ENCODE measurements around the gene ZBTB7C.
"Not testable (repeated sequence)": the region's sequence is repeated elsewhere in the genome, so short reads cannot be mapped to it uniquely, and the experiment has no call there.

ZBTB7C gene

GRCh38 chr18:48408727-48409590 lies at the start of gene ZBTB7C:
TSS of gene ZBTB7C (minus strand) at chr18:48409383.
- DNase-seq, result peak; percentile 54

DNA sequence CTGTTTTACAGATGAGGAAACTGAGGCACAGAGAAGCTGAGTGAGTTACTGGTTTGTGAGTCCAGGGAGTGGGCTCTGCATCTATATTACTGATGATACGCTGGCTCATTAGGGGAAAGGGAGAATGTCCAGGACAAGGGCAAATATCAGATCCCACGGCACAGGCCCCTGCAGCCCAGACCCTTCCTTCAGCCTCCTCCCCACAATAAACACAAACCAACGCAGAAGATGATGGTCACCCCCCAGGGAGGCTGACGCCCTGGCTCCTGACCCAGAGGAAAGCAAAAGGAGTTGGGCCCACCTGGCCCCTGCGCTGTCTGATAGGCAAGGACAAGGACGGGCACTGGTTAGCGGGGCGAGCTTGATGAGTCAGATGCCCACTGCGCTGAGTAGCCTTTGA lies 47.7 kb upstream of the ZBTB7C start:
- no peak for DNase-seq

GRCh38 chr18:48455555-48456478 lies 46.6 kb upstream of the ZBTB7C start:
- DNase-seq, result peak; percentile 82

- DNase-seq, result no peak
These were observed 45.1 kb upstream of the ZBTB7C start for GRCh38 chr18:48454261-48454757.

DNA sequence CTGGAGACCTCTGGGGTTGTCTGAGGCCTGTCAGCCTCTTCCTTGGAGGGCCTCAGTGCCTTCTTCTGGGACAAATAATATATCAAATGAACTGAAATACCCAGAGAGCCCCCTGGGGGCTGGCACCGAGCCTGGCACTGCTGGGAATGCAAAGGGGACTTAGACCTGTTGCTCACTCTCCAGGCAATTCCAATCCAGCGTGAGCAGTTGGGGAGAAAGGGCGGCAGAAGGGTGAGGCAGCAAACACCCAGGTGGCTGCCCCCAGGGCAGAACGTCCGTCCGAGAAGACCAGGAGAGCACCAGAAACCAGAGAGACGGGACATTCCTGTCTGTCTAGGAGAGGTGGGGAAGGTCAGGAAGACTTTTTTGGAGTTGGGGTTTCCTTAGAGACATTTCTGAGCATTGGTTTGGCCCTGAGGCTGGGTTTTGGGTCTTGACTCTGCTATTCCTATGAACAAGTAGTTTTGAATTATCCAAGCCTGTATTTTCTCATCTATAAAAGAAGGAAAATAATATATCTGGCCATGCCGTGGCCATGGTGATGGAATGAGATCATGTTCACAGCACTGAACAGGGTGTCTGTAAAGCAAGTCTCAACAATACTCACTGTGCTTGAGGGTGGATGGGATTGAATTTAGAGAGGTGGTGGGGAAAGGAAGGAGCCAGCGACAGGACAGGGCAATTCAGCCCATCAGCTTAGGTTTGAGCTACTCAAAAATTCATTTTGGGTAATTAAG lies 44.3 kb upstream of the ZBTB7C start:
- DNase-seq, result peak; percentile 56

DNA sequence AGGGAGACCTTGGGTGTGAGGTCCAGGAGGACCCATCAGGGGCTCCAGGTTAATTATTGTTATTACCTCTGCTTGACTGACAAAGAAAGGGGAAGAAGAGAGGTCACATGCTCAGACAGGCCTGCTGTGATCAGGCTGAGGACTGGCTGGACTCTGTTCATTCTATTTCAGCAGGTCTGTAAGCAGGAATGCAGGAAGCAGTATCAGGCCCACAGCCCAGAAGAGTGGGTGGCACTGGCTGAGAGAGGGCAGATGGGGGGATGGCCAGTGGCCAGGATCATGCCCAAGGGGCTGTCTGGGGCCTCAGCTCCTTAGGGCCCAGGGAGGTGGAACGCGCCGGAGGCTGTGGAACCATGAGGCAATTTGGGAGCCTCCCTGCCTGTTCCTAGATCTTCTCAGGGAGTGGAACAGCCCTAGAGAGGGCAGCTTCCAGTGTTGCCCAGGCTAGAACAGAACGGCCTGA lies 43.7 kb upstream of the ZBTB7C start:
- no peak for DNase-seq

- DNase-seq, result no peak
These were observed 41.5 kb upstream of the ZBTB7C start for GRCh38 chr18:48450685-48451084.

- peak; percentile 90 for DNase-seq
These were observed 37.5 kb upstream of the ZBTB7C start for GRCh38 chr18:48446582-48447225.

GRCh38 chr18:48445540-48445939 lies 36.4 kb upstream of the ZBTB7C start:
- DNase-seq, result peak; percentile 65

GRCh38 chr18:48442761-48443160 lies 33.6 kb upstream of the ZBTB7C start:
- DNase-seq, result no peak

GRCh38 chr18:48441405-48441881 lies 32.3 kb upstream of the ZBTB7C start:
- peak; percentile 88 for DNase-seq

DNA sequence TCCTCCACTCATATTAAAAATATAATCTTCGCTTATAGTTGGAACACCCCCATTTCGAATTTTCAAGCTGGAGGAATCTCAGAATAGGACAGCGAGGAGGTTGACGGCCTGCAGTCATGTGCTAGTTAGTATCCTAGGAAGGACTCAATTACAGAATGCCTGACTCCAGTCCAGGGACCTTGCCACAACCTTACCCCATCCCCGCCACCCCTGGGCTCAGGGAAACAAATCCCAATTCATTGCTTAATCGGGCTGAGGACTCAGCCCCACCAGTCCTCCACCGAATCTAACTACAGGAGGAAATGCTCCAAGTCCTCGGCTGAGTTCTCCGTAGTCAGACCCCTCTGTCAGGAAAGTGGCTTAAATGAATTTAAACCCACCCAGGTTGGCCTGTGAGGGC lies 31.7 kb upstream of the ZBTB7C start:
- DNase-seq, result no peak

DNA sequence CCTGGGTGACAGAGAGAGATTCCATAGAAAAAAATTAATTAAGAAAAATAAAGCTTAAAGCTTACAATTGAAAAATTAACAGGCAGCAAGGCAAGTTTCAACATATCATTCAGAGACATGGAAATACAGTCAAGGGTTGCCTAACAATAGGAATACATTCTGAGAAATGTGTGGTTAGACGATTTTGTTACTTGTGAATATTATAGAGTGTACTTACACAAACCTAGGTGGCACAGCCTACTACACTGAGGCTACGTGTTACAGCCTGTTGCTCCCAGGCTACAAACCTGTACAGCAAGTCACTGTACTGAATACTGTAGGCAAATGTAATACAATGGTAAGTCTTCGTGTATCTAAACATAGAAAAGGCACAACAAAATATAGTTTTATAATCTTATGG lies 27.7 kb upstream of the ZBTB7C start:
- DNase-seq, result no peak

GRCh38 chr18:48434382-48434781 lies 25.2 kb upstream of the ZBTB7C start:
- DNase-seq, result not testable (repeated sequence)

DNA sequence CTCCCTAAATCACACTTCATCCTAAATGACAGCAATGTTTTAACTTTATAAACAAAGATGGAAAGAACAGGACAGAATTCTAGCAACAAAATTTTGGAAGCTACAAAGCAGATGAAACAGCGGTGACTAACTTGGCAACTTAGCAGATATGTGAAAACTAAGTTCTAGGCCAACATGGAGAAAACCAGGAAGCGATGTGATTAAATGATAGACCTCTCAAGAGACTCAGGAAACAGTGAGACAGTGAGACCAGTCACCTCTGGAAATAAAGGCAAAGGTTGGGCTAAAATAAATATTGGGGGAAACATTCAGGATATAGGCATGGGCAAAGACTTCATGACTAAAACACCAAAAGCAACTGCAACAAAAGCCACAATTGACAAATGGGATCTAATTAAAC lies 24.4 kb upstream of the ZBTB7C start:
- DNase-seq, result no peak

GRCh38 chr18:48430150-48430549 lies 21.0 kb upstream of the ZBTB7C start:
- DNase-seq, result no peak

DNA sequence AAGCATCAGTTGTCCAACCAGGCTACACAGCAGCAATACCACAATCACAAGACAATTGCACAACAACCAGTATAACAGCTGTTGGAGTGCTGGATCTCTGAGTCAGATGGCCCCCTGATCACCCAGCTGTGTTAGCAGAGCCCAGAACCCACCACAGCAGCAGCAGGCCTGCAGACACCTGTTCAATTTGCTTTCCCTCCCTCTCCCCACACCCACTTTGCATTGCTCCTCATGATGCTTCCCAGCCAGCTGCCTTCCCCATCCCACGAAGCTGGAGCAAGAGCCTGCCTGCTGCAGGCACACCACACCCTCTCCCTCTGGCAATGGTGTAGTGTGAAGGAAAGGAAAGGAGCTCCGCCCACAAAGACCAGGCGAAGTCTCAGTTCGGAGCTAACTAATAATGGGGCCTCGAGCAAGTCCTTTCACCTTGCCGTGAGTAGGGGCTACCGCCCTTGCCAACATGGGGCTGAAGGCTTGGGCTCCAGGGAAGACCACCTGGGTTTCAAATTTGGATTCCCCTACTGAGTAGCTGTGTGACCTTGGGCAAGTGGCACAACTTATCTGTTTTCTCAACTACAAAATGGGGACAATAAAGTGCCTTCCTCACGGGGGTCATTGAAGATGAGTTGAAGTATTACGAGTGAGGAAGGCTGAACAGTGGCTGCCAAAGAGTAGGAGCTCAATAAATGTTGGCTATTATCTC lies 19.4 kb upstream of the ZBTB7C start:
- DNase-seq, result peak; percentile 61

DNA sequence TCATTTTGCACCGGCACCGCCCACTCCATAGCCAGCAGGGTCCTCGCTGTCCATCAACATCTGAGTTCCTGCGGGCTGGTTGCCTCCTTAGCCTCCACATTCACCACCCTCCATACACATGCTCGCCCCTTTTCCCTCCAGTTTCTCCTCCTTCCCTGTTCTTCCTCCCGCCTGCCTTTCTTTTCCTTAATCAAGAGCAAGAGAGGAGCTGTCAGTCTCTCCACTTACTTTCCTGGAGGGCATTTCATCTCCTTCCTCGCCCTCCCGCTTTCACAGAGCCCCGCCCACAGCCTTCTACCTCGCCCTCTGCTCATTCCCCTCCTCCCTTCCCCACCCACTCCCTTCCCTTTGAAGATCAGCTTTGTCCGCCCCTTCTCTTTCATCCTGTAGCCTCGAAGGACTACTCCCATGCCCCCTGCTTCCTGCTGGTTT lies 13.8 kb upstream of the ZBTB7C start:
- no peak for DNase-seq

DNA sequence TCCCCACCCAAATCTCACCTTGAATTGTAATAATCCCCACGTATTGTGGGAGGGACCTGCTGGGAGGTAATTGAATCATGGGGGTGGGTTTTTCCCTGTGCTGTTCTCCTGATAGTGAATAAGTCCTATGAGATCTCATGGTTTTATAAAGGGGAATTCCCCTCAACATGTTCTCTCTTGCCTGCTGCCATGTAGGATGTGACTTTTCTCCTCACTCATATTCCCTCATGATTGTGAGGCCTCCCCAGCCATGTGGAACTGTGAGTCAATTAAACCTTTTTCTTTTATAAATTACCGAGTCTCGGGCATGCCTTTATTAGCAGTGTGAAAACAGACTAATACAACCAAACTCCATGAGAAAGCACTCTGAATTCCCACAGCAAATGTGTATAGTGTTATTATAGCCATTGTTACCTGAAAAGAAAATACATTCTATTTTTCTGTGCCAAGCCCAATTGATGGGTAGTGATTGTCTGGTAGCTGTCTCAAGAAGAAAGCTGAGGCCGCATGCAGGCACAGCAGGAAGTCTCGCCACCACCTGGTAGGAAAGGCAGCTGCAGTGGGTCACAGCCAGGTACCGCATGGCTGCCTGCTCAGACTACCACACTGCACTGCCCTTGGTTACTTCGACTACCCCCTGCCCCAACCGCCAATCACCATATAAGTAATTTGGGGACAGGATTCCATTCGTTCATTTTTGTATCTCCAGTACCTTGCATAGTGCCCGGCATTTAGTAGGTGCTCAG lies 10.3 kb upstream of the ZBTB7C start:
- no peak for DNase-seq

DNA sequence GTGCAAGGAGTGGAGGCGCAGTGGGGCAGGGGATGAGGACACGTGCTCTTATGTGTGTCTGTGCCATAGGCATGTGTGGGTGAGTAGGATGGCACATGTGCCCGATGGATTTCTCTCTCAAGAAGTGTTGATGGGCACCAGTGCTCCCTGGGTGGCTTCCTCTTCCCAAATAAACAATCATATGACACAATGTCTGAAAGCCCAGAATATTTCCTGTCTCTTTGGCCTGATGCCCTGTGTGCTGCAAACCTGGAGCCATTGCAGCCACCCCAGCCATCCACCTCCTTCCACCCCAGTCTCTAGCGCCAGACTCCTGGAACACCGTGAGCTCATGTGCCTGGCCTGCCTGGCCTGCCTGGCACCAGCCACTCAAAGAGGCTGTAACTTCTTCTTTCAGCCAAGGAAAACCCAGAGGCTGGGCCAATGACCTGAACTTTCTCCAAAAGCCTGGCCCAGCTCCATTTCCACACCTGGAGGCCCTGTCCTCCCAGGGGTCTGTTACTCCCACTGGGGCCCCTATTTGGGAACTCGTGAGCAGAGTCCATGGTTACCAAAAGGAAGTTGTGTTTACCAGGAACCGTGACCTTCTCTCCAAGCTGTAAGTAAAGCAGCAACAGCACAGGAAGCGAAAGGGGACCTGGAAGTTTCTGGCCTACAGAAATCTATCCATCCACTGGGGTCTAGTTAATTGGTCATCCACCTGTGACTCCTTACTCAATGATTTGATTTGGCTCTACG lies 9.5 kb upstream of the ZBTB7C start:
- peak; percentile 55 for DNase-seq
